Measurements from ENCODE around the gene PDZD2. TPM values are rescaled to one million over a fixed set of nuclear protein-coding genes. Genes with fewer than 3 reads are reported as not detected.

Gene PDZD2
- total RNA-seq, 2 experiments from 2014 or later = 0.05 to 0.25 TPM

- no peak overlapping the region for H3K4me3 Mint-ChIP-seq
- no peak overlapping the region for H3K27ac Mint-ChIP-seq
- no peaks in the 10 kb centered on the region for H3K36me3 Mint-ChIP-seq (ENCODE audit: low read depth)
- peaks cover 2% of the 10 kb centered on the region for H3K9me3 Mint-ChIP-seq
- intact Hi-C loops (cut with micrococcal nuclease) = no loop called here
- no peak for DNase-seq
- peaks cover 3% of the 10 kb centered on the region for H3K4me1 Mint-ChIP-seq (ENCODE audit: low read depth)
- CTCF ChIA-PET = interaction anchor here (0.6 kb wide), 1 partner anchor 62 kb away, joined by 3 read pairs; no protein-coding TSS in a partner anchor
- peaks cover 26% of the 10 kb centered on the region for H3K27me3 Mint-ChIP-seq (ENCODE audit: low read depth)
These were observed 21.1 kb upstream of the PDZD2 start for GRCh38 chr5:31617867-31618266.

GRCh38 chr5:31620026-31620425, 18.9 kb upstream of the PDZD2 start:
- intact Hi-C loops (cut with micrococcal nuclease) = no loop called here
- H3K9me3 Mint-ChIP-seq = peaks cover 2% of the 10 kb centered on the region
- H3K4me3 Mint-ChIP-seq = no peak overlapping the region
- peaks cover 3% of the 10 kb centered on the region for H3K4me1 Mint-ChIP-seq (ENCODE audit: low read depth)
- no peak overlapping the region for H3K27ac Mint-ChIP-seq
- peaks cover 26% of the 10 kb centered on the region for H3K27me3 Mint-ChIP-seq (ENCODE audit: low read depth)
- DNase-seq = no peak
- CTCF ChIA-PET = no interaction called here
- no peaks in the 10 kb centered on the region for H3K36me3 Mint-ChIP-seq (ENCODE audit: low read depth)

- no peak overlapping the region for H3K4me3 Mint-ChIP-seq
- no peak for DNase-seq
- CTCF ChIA-PET = no interaction called here
- H3K27me3 Mint-ChIP-seq (ENCODE audit: low read depth) = peaks cover 15% of the 10 kb centered on the region
- intact Hi-C loops (cut with micrococcal nuclease) = no loop called here
- H3K27ac Mint-ChIP-seq = no peak overlapping the region
- no peaks in the 10 kb centered on the region for H3K36me3 Mint-ChIP-seq (ENCODE audit: low read depth)
- peaks cover under 1% of the 10 kb centered on the region for H3K4me1 Mint-ChIP-seq (ENCODE audit: low read depth)
- no peaks in the 10 kb centered on the region for H3K9me3 Mint-ChIP-seq
These were observed 15.7 kb upstream of the PDZD2 start for GRCh38 chr5:31623249-31623648.

- intact Hi-C loops (cut with micrococcal nuclease) = no loop called here
- no peak for DNase-seq
- no peak overlapping the region for H3K27ac Mint-ChIP-seq
- CTCF ChIA-PET = interaction anchor here (0.7 kb wide), 1 partner anchor 623 kb away, joined by 4 read pairs; no protein-coding TSS in a partner anchor
- H3K36me3 Mint-ChIP-seq (ENCODE audit: low read depth) = no peaks in the 10 kb centered on the region
- no peaks in the 10 kb centered on the region for H3K4me1 Mint-ChIP-seq (ENCODE audit: low read depth)
- H3K27me3 Mint-ChIP-seq (ENCODE audit: low read depth) = peaks cover 8% of the 10 kb centered on the region
- H3K4me3 Mint-ChIP-seq = no peak overlapping the region
- H3K9me3 Mint-ChIP-seq = no peaks in the 10 kb centered on the region
These were observed 13.5 kb upstream of the PDZD2 start for GRCh38 chr5:31625394-31625793.

- no peak for DNase-seq
- Mint-ChIP-seq H3K4me3 (no peak overlapping the region), H3K4me1 (ENCODE audit: low read depth) (no peaks in the 10 kb centered on the region), H3K9me3 (no peaks in the 10 kb centered on the region), H3K27me3 (ENCODE audit: low read depth) (peaks cover 10% of the 10 kb centered on the region), H3K27ac (no peak overlapping the region), H3K36me3 (ENCODE audit: low read depth) (no peaks in the 10 kb centered on the region)
- CTCF ChIA-PET = no interaction called here
- intact Hi-C loops (cut with micrococcal nuclease) = no loop called here
These were observed 12.8 kb upstream of the PDZD2 start for GRCh38 chr5:31626156-31626555.

- intact Hi-C loops (cut with micrococcal nuclease) = no loop called here
- Mint-ChIP-seq H3K4me1 (ENCODE audit: low read depth) (no peaks in the 10 kb centered on the region), H3K27me3 (ENCODE audit: low read depth) (peaks cover 10% of the 10 kb centered on the region), H3K36me3 (ENCODE audit: low read depth) (no peaks in the 10 kb centered on the region), H3K27ac (no peak overlapping the region), H3K9me3 (no peaks in the 10 kb centered on the region), H3K4me3 (no peak overlapping the region)
- CTCF ChIA-PET = no interaction called here
- no peak for DNase-seq
These were observed 12.2 kb upstream of the PDZD2 start for GRCh38 chr5:31626604-31627234.

GRCh38 chr5:31630931-31631330, 8.0 kb upstream of the PDZD2 start:
- Mint-ChIP-seq H3K27ac (no peak overlapping the region), H3K36me3 (ENCODE audit: low read depth) (no peaks in the 10 kb centered on the region), H3K9me3 (no peaks in the 10 kb centered on the region), H3K27me3 (ENCODE audit: low read depth) (peaks cover 15% of the 10 kb centered on the region), H3K4me1 (ENCODE audit: low read depth) (no peaks in the 10 kb centered on the region), H3K4me3 (no peak overlapping the region)
- CTCF ChIA-PET = no interaction called here
- intact Hi-C loops (cut with micrococcal nuclease) = no loop called here
- DNase-seq = no peak

- DNase-seq = no peak
- no peak overlapping the region for H3K27ac Mint-ChIP-seq
- intact Hi-C loops (cut with micrococcal nuclease) = no loop called here
- CTCF ChIA-PET = no interaction called here
- H3K27me3 Mint-ChIP-seq (ENCODE audit: low read depth) = peaks cover 13% of the 10 kb centered on the region
- no peaks in the 10 kb centered on the region for H3K9me3 Mint-ChIP-seq
- no peaks in the 10 kb centered on the region for H3K36me3 Mint-ChIP-seq (ENCODE audit: low read depth)
- no peak overlapping the region for H3K4me3 Mint-ChIP-seq
- no peaks in the 10 kb centered on the region for H3K4me1 Mint-ChIP-seq (ENCODE audit: low read depth)
These were observed 6.5 kb upstream of the PDZD2 start for GRCh38 chr5:31632460-31632859.

GRCh38 chr5:31635446-31635845, 3.5 kb upstream of the PDZD2 start:
- H3K9me3 Mint-ChIP-seq = no peaks in the 10 kb centered on the region
- intact Hi-C loops (cut with micrococcal nuclease) = no loop called here

GRCh38 chr5:31637851-31638250, 1.1 kb upstream of the PDZD2 start:
- no peak overlapping the region for H3K4me3 Mint-ChIP-seq
- H3K36me3 Mint-ChIP-seq (ENCODE audit: low read depth) = no peaks in the 10 kb centered on the region
- intact Hi-C loops (cut with micrococcal nuclease) = no loop called here
- no peak overlapping the region for H3K27ac Mint-ChIP-seq
- no peaks in the 10 kb centered on the region for H3K9me3 Mint-ChIP-seq
- peaks cover 9% of the 10 kb centered on the region for H3K4me1 Mint-ChIP-seq (ENCODE audit: low read depth)
- peaks cover 8% of the 10 kb centered on the region for H3K27me3 Mint-ChIP-seq (ENCODE audit: low read depth)
- no peak for DNase-seq
- CTCF ChIA-PET = interaction anchor here (1.1 to 2.4 kb wide), 2 partner anchors 395 to 455 kb away, joined by 3 to 7 read pairs; no protein-coding TSS in a partner anchor

More at GRCh38 chr5:31635446-31635845, 3.5 kb upstream of the PDZD2 start:
- Mint-ChIP-seq H3K4me3 (no peak overlapping the region), H3K27me3 (ENCODE audit: low read depth) (peaks cover 10% of the 10 kb centered on the region), H3K4me1 (ENCODE audit: low read depth) (peaks cover 9% of the 10 kb centered on the region), H3K36me3 (ENCODE audit: low read depth) (no peaks in the 10 kb centered on the region), H3K27ac (no peak overlapping the region)
- no peak for DNase-seq
- CTCF ChIA-PET = no interaction called here

- H3K9me3 Mint-ChIP-seq = no peaks in the 10 kb centered on the region
- H3K36me3 Mint-ChIP-seq (ENCODE audit: low read depth) = no peaks in the 10 kb centered on the region
- H3K27me3 Mint-ChIP-seq (ENCODE audit: low read depth) = peaks cover 5% of the 10 kb centered on the region
- intact Hi-C loops (cut with micrococcal nuclease) = no loop called here
- CTCF ChIA-PET = interaction anchor here (0.6 to 2.4 kb wide), 3 partner anchors 394 to 455 kb away, joined by 3 to 7 read pairs (median 3); no protein-coding TSS in a partner anchor
- peaks cover 9% of the 10 kb centered on the region for H3K4me1 Mint-ChIP-seq (ENCODE audit: low read depth)
- no peak for DNase-seq
- no peak overlapping the region for H3K27ac Mint-ChIP-seq
- H3K4me3 Mint-ChIP-seq = peak overlapping the region; percentile 75
These were observed 586 bp upstream of the PDZD2 start for GRCh38 chr5:31638345-31638744.

- Mint-ChIP-seq H3K27me3 (ENCODE audit: low read depth) (peaks cover 3% of the 10 kb centered on the region), H3K9me3 (no peaks in the 10 kb centered on the region), H3K36me3 (ENCODE audit: low read depth) (no peaks in the 10 kb centered on the region), H3K4me3 (peak overlapping the region; percentile 23), H3K27ac (no peak overlapping the region), H3K4me1 (ENCODE audit: low read depth) (peaks cover 9% of the 10 kb centered on the region)
- CTCF ChIA-PET = interaction anchor here (2.4 kb wide), 1 partner anchor 453 kb away, joined by 7 read pairs; no protein-coding TSS in a partner anchor
- no peak for DNase-seq
- intact Hi-C loops (cut with micrococcal nuclease) = no loop called here
These were observed 815 bp downstream of the PDZD2 start for GRCh38 chr5:31639481-31640411.
